ENCODE results near the gene PGC.

PGC gene

DNA sequence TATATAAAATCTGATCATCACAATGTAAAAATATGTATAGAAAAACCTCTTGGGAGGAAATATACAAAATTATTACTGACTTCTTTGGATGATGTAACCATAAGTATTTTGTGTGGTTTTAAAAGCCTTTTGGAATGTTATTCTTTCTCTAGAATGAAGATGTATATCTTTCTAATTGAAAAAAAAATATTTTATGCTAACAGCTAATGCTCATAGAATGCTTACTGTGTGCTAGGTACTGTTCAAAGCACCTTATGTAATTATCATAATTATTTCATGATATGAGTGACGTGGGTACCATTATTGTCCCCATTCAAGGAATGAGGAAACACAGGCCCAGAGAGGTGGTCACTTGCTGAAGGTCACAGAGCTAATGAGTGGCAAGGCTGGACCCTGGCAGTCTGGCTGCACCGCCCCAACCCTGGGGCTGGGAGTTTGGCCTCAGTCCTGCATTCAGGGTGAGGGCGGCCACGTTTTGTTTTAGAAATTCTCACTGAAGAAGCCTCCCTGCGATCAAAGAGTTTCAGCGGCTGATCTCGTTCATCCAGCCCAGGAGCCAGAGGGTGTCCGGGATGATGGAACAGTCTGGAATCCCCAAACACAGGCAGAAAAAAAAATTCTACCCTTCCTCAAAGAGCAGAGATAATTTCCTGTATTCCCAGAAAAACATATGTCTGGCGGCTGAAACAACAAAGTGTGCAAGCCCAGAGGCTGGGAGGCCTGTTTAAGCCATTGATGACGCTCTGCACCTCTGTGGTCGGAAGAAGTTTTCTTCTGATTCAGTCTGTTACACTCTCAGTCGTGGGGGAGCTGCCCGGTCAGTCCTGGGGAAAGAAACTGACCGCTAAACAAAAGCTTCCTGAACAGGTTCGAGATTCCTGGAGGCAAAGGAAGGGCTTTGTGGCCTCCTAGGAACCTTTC, 49.1 kb downstream of the PGC start:
- no peak for DNase-seq (ENCODE audit: low read depth)

DNA sequence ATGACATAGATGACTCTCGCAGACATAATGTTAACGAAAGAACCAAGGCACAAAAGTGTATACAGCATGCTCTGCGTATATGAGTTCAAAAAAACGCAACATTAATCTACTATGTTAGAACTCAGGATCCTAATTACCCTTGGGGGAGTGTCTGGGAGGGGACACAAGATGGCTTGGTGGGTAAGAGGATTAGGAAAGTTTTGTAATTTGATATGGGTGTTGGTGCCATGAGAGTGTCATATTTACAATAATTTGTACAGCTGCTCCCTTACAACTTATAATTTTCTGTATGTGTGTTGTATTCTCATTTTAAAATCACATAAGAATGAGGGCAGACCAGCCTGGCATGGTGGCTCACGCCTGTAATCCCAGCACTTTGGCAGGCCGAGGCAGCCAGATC, 50.4 kb downstream of the PGC start:
- DNase-seq (ENCODE audit: low read depth): no peak

DNA sequence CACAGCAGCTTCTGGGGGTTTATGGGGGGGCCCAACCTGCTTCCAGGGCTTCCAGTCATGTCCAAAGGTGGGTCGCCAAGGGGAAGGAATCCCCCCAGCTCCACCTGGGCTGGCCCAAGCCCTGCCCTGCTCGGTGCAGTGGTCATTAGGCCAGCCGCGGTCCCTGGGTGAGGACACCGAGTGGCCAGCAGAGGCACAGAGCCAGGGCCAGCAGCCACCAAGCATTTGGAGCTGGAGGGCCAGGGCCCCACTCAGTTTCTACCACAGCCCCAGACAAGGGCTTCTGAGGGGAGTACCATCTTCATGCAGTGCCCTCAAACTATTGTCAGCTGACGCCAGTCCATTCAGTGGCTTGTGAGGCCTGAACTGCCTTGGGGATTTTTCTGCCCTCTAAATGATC, 51.4 kb downstream of the PGC start:
- no peak for DNase-seq (ENCODE audit: low read depth)

DNA sequence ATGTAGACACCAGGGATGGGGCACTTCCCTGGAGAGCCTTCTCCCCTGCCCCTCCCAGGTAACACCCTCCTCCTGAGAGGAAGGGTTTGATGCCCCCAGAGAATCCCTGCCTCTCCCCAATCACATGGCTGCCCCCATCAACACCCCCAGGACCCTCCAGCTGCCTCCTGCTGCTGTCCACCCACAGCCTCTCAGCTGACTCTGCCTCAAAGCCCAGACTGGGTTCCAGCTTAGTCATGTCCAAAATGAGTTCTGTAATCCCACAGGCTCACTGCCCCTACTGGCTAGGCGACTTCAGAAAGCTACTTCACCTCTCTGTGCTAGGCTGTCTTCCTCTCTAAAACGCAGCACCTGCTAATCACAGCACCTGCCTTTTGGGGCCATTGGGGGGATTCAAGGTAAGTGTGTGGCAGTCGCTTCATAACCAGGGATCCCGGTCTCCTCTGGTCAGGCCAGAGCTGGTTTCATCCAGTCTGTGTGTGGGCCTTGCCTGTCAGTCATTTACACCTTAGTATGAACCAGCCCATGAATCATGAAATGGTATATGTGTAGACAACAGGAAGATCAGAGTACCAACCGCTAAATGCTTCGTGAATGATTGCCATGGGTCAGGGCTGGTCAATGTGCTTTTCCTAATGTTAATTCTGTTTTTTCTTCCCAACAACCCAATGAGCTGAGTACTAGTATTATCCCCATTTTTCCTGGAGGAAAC, 52.2 kb downstream of the PGC start:
- DNase-seq (ENCODE audit: low read depth): no peak

DNA sequence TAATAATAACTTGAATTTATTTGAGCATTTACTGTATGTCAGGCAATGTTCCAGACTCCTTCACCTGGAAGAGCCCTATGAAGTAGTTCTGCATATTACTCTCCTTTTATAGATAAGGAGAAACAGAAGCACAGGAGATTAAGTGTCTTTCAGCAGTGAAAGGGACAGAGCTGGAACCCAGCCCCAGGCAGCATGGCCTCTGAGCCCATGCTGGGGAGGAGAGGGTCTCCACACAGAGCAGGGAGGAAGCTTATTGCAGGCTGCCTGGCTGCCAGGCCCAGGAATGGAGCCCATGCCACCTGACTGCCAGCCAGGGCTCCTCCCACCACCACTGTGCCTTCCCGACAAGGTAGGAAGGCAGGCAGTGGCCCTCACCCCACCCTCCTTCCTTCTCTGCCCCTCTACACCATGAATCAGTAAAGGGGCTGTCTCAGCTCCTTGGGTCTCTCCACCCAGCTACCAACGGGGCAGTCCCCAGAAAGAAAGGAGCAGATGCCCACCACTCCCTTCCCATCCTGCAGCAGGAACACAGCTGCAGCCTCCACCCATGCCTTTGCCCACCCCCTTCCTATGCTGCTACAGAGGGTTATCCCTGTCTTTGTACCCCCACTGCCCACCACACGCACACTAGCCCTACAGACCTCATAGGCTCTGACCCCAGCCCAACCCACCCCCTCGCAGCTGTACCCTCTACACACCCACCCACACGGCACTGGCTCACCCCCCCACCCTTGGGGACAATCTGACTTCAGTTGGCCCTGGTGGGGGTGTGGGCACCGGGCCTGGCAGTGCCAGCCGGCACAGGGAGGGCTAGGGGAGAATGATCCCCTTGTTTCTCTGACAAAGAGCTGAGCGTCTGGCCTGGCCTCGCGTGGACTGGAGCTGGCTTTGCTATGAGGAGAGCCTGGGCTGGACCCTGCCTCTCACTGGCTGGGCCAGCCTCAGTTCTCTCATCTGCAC, 53.6 kb downstream of the PGC start:
- no peak for DNase-seq (ENCODE audit: low read depth)

DNA sequence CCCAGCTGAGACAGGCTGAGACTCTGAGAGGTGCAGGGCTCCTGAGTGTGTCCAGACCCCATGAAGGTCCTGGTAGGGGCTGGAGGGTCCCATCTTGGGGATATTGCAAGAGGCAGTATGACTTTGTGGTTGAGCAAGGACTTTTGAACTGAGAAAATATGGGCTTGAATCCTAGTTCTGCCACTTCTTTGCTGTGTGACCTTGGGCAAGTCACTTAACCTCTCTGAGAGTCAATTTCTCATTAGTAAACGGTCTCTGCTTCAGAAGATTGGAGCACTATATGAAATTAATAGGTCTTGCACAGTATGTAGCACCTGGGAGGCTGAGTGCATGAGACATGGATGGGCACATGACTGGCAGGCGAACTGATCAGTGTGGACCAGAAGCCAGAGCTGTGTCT, 54.5 kb downstream of the PGC start:
- DNase-seq (ENCODE audit: low read depth): no peak

DNA sequence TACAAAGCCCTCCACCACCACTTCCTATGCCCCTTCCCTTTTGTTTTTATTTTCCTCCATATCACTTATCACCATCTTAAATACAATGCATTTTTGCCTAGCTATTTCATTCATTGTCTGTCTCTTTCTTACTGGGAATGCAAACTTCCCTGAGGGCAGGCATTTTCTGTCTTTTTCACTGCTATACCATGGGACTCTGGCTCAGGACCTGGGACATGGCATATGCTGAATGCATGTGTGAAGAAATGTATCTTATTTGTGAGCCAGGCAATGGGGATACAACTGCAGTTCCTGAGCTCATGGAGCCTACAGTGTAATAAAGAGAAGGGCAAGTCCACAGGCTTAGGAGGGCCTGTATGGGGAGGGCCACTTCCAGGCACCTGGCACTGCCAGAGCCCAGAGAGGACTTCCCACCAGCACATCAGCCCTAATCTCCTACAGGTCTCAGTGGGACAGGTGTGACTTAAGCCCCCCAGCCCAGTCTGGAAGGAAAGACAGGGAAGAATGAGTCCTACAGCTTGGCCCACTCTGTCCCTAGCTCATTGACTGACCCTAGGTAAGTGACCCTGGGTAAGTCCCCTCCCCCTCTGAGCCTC, 55.0 kb downstream of the PGC start:
- no peak for DNase-seq (ENCODE audit: low read depth)

DNA sequence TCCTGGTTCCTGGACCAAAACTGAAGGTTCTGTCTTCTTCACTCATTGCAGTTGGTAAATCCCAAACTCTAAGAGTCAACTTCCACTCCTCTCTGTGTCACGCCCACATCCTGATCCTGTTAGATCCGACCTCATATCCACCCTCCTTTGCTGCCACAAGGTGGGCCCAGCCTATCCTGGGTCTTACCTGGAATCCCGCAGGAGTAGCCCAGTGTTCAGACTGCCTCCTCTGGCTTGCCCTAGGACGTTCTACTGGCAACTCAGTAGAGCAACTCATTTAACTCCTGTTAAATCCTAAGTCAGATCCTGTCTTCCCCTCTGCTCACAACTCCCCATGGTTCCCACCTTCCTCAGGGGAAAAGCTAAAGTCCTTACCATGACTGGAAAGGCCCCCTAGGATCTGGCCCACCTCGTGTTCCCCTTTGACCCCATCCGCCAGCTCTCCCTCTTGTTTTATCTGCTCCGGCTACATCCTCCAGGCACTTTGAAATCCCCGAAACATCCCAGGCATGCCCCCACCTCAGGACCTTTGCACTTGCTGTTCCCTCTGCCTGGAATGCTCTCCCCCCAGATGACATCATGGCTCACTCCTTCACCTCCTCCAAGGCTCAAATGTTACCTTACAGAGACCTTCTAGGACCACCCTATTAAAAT, 55.6 kb downstream of the PGC start:
- DNase-seq (ENCODE audit: low read depth): no peak

DNA sequence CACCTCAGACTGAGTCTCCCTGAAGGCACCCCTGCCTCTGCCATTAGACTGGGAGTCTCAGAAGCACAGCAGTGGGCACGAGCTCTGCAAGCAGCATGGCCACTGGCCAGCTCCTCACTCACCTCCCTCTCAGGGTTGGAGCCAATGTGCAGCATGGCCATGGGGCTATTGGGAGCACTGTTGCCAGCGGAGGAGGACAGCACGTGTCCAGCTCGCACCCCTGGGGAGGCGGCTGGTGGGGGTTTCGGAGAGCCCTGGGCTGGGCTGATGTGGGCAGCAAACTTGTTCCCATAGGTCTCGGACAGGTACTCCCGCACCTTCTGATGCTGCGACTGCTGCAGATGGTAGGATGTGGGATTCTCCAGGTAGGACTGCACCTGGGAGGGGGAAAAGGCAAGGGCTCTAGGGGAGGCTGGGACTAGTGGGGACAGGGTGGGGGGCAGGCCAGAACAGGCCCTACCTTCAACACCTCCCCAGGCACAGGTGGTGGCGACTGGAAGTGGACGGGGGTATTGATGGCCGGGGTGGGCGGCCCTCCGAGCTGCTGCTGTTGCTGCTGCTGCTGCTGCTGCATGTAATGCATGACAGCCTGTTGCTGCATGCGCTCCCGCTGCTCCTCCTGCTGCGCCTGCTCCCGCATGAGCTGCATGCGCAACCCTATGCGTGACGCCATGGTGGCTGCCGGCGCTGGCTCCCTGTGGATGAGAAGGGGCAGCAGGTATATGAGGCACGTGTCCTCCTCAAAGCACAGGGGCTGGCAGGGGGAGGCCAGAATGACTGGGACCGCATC, 56.5 kb downstream of the PGC start:
- DNase-seq (ENCODE audit: low read depth): no peak

DNA sequence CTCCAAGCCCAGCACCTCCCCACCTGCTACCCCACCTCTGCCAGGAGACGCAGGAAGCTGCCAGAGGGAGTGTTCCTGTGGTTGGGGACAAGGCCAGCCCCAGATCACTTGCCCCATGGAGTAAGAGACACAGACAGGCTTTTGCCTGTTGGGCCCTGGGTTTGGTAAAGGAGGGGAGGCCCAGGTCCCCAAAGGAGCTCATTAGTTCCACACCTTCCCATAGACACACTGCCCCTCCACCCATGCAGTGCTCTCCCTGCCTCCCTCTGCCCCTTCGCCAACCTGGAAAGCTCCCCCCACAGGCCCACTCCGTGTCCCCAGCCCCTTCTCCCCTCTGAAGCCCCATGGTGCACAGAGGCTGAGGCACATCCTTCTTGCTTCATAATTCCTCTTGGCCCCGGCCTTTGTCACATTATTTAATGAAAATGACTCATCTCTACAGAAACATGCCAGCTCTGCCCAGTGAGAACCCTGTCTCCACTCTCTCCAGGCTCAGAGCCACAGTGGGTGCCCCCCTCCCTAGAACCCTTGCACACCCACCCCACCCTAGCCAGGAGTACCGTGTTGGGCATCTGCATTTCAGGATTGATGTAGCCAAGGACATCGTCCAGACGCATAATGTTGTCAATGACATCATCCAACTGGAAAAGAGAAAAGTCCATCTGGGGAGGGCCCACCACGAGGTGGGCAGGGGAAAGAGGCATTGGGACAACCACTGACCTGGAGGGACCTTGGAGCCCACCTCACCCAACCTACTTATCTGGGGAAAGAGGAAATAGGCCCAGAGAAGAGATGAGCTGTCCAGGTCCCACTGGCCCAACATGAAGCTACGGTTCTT, 57.8 kb downstream of the PGC start:
- no peak for DNase-seq (ENCODE audit: low read depth)

DNA sequence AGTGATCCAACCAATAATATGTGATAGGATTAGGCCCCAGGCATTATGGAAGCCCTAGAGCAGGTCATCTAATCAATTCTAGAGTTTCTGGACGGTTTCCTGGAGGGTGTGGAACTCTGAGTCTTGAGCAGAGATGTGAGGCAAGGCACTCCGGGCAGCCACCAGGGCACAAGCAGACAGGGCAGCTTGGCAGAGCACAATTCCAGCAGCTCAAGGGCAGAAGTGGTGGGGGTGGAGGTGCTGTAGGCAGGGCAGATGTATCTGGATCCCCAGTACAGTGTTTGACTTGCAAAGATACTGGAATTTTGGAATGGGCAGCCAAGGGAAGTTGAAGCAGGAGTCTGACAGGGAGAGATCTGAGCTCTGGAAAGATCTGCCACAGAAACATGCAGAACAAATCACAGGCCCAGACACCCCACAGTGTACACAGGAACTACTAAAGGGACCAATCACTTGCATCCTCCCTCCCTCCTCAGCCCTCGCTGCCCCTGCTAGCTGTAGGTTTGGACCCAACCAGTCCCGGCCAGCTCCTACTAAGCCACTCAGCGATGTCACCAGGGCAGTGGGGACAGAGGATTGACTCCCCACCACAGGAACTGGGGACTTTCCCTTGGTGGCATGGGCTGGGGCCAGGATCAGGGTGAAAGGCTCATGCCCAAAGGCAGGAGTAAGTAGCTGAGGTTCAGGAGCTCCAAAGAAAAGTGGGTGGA, 58.8 kb downstream of the PGC start:
- no peak for DNase-seq (ENCODE audit: low read depth)

DNA sequence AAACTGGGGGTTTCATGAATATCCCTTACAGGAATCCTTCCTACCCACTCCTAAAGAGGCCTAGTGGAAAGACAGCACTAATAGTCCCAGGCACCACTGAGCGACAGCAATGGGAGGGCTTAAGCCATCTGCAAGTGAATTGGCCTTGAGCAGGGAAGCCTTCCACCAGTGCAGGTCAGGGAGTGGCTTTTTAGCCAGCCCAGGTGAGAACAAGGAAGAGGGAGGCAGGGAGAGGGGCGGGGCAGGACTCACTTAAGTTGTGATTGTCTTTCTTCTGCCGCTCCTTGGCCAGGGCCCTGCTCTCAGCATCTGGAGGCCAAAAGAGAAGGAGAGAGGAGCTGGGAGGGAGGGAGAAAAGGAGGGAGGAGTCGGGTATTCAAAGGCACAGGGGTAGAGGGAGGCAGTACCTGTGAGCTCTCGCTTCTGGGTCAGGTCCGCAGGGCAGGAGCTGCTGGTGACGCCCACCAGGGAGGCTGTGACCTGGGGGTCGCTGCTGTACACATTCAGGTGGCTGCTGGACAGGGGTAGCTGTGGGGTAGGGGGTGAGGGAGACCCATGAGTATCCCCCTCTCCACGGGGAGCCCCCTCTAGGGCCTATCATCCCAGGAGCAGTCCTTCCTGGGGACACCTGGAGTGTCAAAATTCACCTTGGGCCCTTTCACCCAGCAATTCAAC, 59.6 kb downstream of the PGC start:
- DNase-seq (ENCODE audit: low read depth): no peak
